Left renal pelvis (tissue), 4 donors: ENCODE data around the gene SPAG9. TPM values are rescaled to one million over a fixed set of nuclear protein-coding genes. Genes with fewer than 3 reads are reported as not detected.

Source experiments
- DNase-seq, 4 donors: peaks; one replicate each; pipeline ENCODE4 v3.0.0-alpha.2; 2013; ENCODE audit warnings: low read depth in 4 of 4, low spot score in 3 of 4
- polyA plus RNA-seq, 4 donors: library from polyadenylated mRNA; unstranded; fragments of 120-200 nt; gene quantifications; one replicate each; pipeline ENCODE4 v1.2.1, GENCODE V29; 2013; ENCODE audit not compliant: insufficient read length in 4 of 4

Gene SPAG9
- polyA plus RNA-seq, 4 donors = 110 to 128 (median 112) TPM

GRCh38 chr17:50922721-50923405, 197.8 kb downstream of the SPAG9 start:
- no peak for DNase-seq

GRCh38 chr17:50922107-50922506, 198.6 kb downstream of the SPAG9 start:
- DNase-seq = no peak

- no peak for DNase-seq
These were observed 199.6 kb downstream of the SPAG9 start for GRCh38 chr17:50920891-50921586.

- DNase-seq = no peak
These were observed 200.6 kb downstream of the SPAG9 start for GRCh38 chr17:50920041-50920410.

GRCh38 chr17:50919321-50920040, 201.2 kb downstream of the SPAG9 start:
- peak in 3 of 4 donors; percentile 75 to 89 (median 86) for DNase-seq

GRCh38 chr17:50918933-50919296, 201.8 kb downstream of the SPAG9 start:
- DNase-seq = no peak

GRCh38 chr17:50918071-50918932, 202.4 kb downstream of the SPAG9 start:
- no peak for DNase-seq

- DNase-seq = no peak
These were observed 203.3 kb downstream of the SPAG9 start for GRCh38 chr17:50917418-50917743.

GRCh38 chr17:50916708-50917417, 203.8 kb downstream of the SPAG9 start:
- no peak for DNase-seq

- no peak for DNase-seq
These were observed 204.5 kb downstream of the SPAG9 start for GRCh38 chr17:50916026-50916707.

- no peak for DNase-seq
These were observed 206.1 kb downstream of the SPAG9 start for GRCh38 chr17:50914505-50915063.

- no peak for DNase-seq
These were observed 207.5 kb downstream of the SPAG9 start for GRCh38 chr17:50913120-50913519.

Other genes starting within 250 kb of the SPAG9 start
- gene NME1, start 32.7 kb upstream of the SPAG9 start, polyA plus RNA-seq = 10 to 100 TPM; 56.5 to 74.0 (median 68.6) TPM
- 100 to 1,000 TPM; 237 to 260 (median 254) TPM for gene NME2, start 45.5 kb upstream of the SPAG9 start, polyA plus RNA-seq
- gene MBTD1, start 139.2 kb upstream of the SPAG9 start, polyA plus RNA-seq = 10 to 100 TPM; 37.6 to 56.7 (median 54.1) TPM
- gene UTP18, start 139.7 kb upstream of the SPAG9 start, polyA plus RNA-seq = 10 to 100 TPM; 40.1 to 65.2 (median 54.0) TPM